ENCODE results near the gene RAB40C.

DNA sequence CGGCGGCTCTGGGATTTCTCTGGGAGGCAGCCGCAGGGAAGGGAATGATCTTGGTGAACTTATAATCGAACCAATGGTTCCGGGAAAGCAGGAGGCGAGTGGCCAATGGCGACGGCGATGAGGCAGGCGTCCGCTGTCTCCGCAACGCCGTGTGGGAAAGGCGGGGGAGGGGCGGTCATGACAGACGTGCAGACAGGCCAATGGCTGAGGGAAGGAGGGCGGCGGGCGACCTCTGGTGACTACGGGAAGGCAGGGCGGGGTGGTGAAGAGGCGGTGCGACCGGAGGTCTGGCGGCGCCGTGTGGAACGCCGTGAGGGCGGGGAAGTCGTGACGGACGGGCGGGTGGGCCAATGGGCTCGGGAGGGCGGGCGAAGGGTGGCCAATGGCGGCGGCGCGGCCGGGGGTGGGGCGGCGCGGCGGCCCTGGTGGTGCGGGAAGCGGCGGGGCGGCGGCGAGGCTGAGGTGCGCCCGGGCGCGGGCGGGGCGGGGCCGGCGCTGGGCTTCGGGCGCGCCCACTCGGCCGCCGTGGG, at the start of gene RAB40C:
- TF ChIP-seq, protein P1, sequence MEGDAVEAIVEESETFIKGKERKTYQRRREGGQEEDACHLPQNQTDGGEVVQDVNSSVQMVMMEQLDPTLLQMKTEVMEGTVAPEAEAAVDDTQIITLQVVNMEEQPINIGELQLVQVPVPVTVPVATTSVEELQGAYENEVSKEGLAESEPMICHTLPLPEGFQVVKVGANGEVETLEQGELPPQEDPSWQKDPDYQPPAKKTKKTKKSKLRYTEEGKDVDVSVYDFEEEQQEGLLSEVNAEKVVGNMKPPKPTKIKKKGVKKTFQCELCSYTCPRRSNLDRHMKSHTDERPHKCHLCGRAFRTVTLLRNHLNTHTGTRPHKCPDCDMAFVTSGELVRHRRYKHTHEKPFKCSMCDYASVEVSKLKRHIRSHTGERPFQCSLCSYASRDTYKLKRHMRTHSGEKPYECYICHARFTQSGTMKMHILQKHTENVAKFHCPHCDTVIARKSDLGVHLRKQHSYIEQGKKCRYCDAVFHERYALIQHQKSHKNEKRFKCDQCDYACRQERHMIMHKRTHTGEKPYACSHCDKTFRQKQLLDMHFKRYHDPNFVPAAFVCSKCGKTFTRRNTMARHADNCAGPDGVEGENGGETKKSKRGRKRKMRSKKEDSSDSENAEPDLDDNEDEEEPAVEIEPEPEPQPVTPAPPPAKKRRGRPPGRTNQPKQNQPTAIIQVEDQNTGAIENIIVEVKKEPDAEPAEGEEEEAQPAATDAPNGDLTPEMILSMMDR (conservative IDR thresholded peaks at IDR 0.05 in 1 of 2, IDR thresholded peaks at IDR 0.05 in 1 of 2; ENCODE audit: low read depth in 1 of 2, low read length in 2 of 2): no peak
- no peak for TF ChIP-seq EZH2 (IDR thresholded peaks at IDR 0.05; ENCODE audit: low read length, missing control alignments)

All from fibroblast of lung (primary cell).